Measurements from ENCODE around the gene VWA3B.

The VWA3B gene

GRCh38 chr2:98172951-98173350 lies 86.0 kb downstream of the VWA3B start:
- no peak for DNase-seq (ENCODE audit: low spot score)

- DNase-seq (ENCODE audit: low spot score) = no peak
Observed at GRCh38 chr2:98175811-98176210, 88.8 kb downstream of the VWA3B start.

- no peak for DNase-seq (ENCODE audit: low spot score)
Observed at GRCh38 chr2:98177286-98177685, 90.3 kb downstream of the VWA3B start.

GRCh38 chr2:98177986-98178385 lies 91.0 kb downstream of the VWA3B start:
- no peak for DNase-seq (ENCODE audit: low spot score)

GRCh38 chr2:98180456-98180855 lies 93.5 kb downstream of the VWA3B start:
- no peak for DNase-seq (ENCODE audit: low spot score)

- no peak for DNase-seq (ENCODE audit: low spot score)
Observed at GRCh38 chr2:98181346-98181745, 94.4 kb downstream of the VWA3B start.

- no peak for DNase-seq (ENCODE audit: low spot score)
Observed at GRCh38 chr2:98185801-98186200, 98.8 kb downstream of the VWA3B start.

- DNase-seq (ENCODE audit: low spot score) = no peak
Observed at GRCh38 chr2:98187194-98187593, 100.2 kb downstream of the VWA3B start.

GRCh38 chr2:98188351-98189046 lies 101.5 kb downstream of the VWA3B start:
- DNase-seq (ENCODE audit: low spot score) = no peak

GRCh38 chr2:98191883-98192282 lies 104.9 kb downstream of the VWA3B start:
- no peak for DNase-seq (ENCODE audit: low spot score)

GRCh38 chr2:98201576-98201975 lies 114.6 kb downstream of the VWA3B start:
- no peak for DNase-seq (ENCODE audit: low spot score)

- no peak for DNase-seq (ENCODE audit: low spot score)
Observed at GRCh38 chr2:98205889-98206288, 118.9 kb downstream of the VWA3B start.

- DNase-seq (ENCODE audit: low spot score) = no peak
Observed at GRCh38 chr2:98212092-98213000, 125.4 kb downstream of the VWA3B start.

- DNase-seq (ENCODE audit: low spot score) = no peak
Observed at GRCh38 chr2:98216616-98217015, 129.6 kb downstream of the VWA3B start.

- DNase-seq (ENCODE audit: low spot score) = no peak
Observed at GRCh38 chr2:98219152-98219551, 132.2 kb downstream of the VWA3B start.

- no peak for DNase-seq (ENCODE audit: low spot score)
Observed at GRCh38 chr2:98233941-98234340, 147.0 kb downstream of the VWA3B start.

- no peak for DNase-seq (ENCODE audit: low spot score)
Observed at GRCh38 chr2:98234776-98235175, 147.8 kb downstream of the VWA3B start.

GRCh38 chr2:98236935-98237334 lies 150.0 kb downstream of the VWA3B start:
- DNase-seq (ENCODE audit: low spot score) = no peak

GRCh38 chr2:98240786-98241398 lies 153.9 kb downstream of the VWA3B start:
- DNase-seq (ENCODE audit: low spot score) = no peak

GRCh38 chr2:98241592-98241991 lies 154.6 kb downstream of the VWA3B start:
- no peak for DNase-seq (ENCODE audit: low spot score)

GRCh38 chr2:98242003-98242402 lies 155.0 kb downstream of the VWA3B start:
- DNase-seq (ENCODE audit: low spot score) = no peak

GRCh38 chr2:98245491-98245890 lies 158.5 kb downstream of the VWA3B start:
- DNase-seq (ENCODE audit: low spot score) = no peak

GRCh38 chr2:98247383-98247782 lies 160.4 kb downstream of the VWA3B start:
- no peak for DNase-seq (ENCODE audit: low spot score)
